Body of pancreas (tissue), 4 donors: ENCODE measurements around the gene PMPCA.

Experiments
- POLR2A ChIP-seq, 3 donors: fragments of 450-650 bp; IDR thresholded peaks; one replicate each; pipeline ENCODE4 v1.6.1; 2016; ENCODE audit warnings: antibody characterized with exemption in 3 of 3, mild to moderate bottlenecking in 2 of 3
- TF ChIP-seq, protein P1 (sequence below), 7 experiments: fragments of 450-650 bp in 4 of 7; fragments of 200-600 bp in 3 of 7; sonication (generic) in 3 of 7; IDR thresholded peaks; one replicate each; pipeline ENCODE4 v1.5.1; 2016 to 2019; ENCODE audit warnings: antibody characterized with exemption in 7 of 7

DNA sequence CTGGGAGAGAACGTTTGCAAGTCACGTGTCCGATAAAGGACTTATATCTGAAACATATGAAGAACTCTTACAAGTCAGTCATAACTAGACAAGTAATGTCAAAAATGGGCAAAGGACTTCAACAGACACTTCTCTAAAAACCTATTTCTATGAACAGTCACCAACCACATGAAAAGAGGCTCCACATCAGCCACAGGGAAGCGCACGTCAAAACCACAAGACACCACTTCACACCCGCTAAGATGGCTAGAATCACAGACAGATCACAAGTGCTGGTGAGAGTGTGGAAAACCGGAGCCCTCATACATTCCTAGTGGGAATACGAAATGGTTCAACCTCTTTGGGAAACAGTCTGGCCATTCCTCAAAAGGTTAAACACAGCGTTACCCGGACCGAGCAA is 25.4 kb upstream of the PMPCA start:
- no peak for TF ChIP-seq POLR2A (IDR thresholded peaks at IDR 0.05)
- TF ChIP-seq, protein P1, sequence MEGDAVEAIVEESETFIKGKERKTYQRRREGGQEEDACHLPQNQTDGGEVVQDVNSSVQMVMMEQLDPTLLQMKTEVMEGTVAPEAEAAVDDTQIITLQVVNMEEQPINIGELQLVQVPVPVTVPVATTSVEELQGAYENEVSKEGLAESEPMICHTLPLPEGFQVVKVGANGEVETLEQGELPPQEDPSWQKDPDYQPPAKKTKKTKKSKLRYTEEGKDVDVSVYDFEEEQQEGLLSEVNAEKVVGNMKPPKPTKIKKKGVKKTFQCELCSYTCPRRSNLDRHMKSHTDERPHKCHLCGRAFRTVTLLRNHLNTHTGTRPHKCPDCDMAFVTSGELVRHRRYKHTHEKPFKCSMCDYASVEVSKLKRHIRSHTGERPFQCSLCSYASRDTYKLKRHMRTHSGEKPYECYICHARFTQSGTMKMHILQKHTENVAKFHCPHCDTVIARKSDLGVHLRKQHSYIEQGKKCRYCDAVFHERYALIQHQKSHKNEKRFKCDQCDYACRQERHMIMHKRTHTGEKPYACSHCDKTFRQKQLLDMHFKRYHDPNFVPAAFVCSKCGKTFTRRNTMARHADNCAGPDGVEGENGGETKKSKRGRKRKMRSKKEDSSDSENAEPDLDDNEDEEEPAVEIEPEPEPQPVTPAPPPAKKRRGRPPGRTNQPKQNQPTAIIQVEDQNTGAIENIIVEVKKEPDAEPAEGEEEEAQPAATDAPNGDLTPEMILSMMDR (IDR thresholded peaks at IDR 0.05): no peak
